IMR-90 (cell line): ENCODE measurements around the gene SMYD1. TPM values are rescaled to one million over a fixed set of nuclear protein-coding genes. Genes with fewer than 3 reads are reported as not detected.

Source experiments
- ATAC-seq: fragments of 200-7000 bp; cut with Tn5 transposase; 2 replicates; pipeline ENCODE4 v1.9.1; 2020; ENCODE audit warnings: low read depth, mild to moderate bottlenecking, moderate library complexity
- BruUV-seq: library from RNA; stranded (reverse); fragments of 400-500 nt; replicated peaks from 2 replicates; lab custom pipeline; 2021; lab: Mats Ljungman, UMichigan
- CTCF ChIA-PET: fragments of 300-600 bp; formaldehyde crosslinking; extraction: SDS; loops from one replicate; lab custom pipeline; 2021; ENCODE audit warnings: antibody characterized with exemption; lab: Yijun Ruan, JAX
- POLR2A ChIA-PET: fragments of 300-600 bp; sonication (Branson Sonifier 250); formaldehyde crosslinking; loops from one replicate; lab custom pipeline; 2022; ENCODE audit warnings: antibody characterized with exemption; ENCODE audit not compliant: unreplicated experiment; lab: Charles Lee
- DNase-seq: peaks from one replicate; pipeline ENCODE4 v3.0.0; 2013
- H2AFZ ChIP-seq: replicated peaks from 2 replicates; pipeline ENCODE3; 2013; ENCODE audit warnings: low read length, mild to moderate bottlenecking; ENCODE audit not compliant: poor library complexity
- H2AK5ac ChIP-seq: 2 replicates; pipeline ENCODE4 v1.6.1; 2013; ENCODE audit warnings: low read depth, low read length, inconsistent platforms
- H2AK9ac ChIP-seq: replicated peaks from 2 replicates; pipeline ENCODE3; 2013; ENCODE audit warnings: mild to moderate bottlenecking, low read depth, low read length, moderate library complexity; ENCODE audit not compliant: poor library complexity
- H2BK120ac ChIP-seq: 2 replicates; pipeline ENCODE4 v1.6.1; 2013; ENCODE audit warnings: low read depth, low read length, inconsistent platforms
- H2BK15ac ChIP-seq: 3 replicates; pipeline ENCODE4 v1.6.1; 2013; ENCODE audit warnings: low read depth, low read length, inconsistent platforms
- H2BK20ac ChIP-seq: 2 replicates; pipeline ENCODE4 v1.6.1; 2013; ENCODE audit warnings: low read depth, mild to moderate bottlenecking, inconsistent platforms, low read length, moderate library complexity
- H2BK5ac ChIP-seq: 2 replicates; pipeline ENCODE4 v1.6.1; 2013; ENCODE audit warnings: mild to moderate bottlenecking, low read depth, low read length, inconsistent platforms; ENCODE audit not compliant: poor library complexity, severe bottlenecking
- H3K14ac ChIP-seq: replicated peaks from 2 replicates; pipeline ENCODE4 v1.6.1; 2013; ENCODE audit warnings: low read depth, low read length, inconsistent platforms
- H3K18ac ChIP-seq: 2 replicates; pipeline ENCODE4 v1.6.1; 2013; ENCODE audit warnings: low read depth, low read length, control low read depth
- H3K23ac ChIP-seq: 2 replicates; pipeline ENCODE4 v1.6.1; 2013; ENCODE audit warnings: low read depth, low read length, inconsistent platforms
- H3K27ac ChIP-seq: 2 replicates; pipeline ENCODE4 v1.5.1; 2013; ENCODE audit warnings: mild to moderate bottlenecking, control low read depth, low read length; ENCODE audit not compliant: insufficient read depth
- H3K27me3 ChIP-seq: 2 replicates; pipeline ENCODE4 v1.6.1; 2013; ENCODE audit warnings: low read length; ENCODE audit not compliant: control insufficient read depth, insufficient read depth
- H3K36me3 ChIP-seq: 2 replicates; pipeline ENCODE4 v1.6.1; 2013; ENCODE audit warnings: low read length, mixed read lengths; ENCODE audit not compliant: control insufficient read depth, insufficient read depth
- H3K4ac ChIP-seq: 2 replicates; pipeline ENCODE4 v1.6.1; 2013; ENCODE audit warnings: low read depth, low read length, inconsistent platforms
- H3K4me1 ChIP-seq: 2 replicates; pipeline ENCODE4 v1.6.1; 2013; ENCODE audit warnings: low read length, mixed read lengths; ENCODE audit not compliant: control insufficient read depth, insufficient read depth
- H3K4me2 ChIP-seq: 2 replicates; pipeline ENCODE4 v1.6.1; 2013; ENCODE audit warnings: low read depth, mild to moderate bottlenecking, control low read depth, low read length, moderate library complexity
- H3K4me3 ChIP-seq: 2 replicates; pipeline ENCODE4 v1.5.1; 2013; ENCODE audit warnings: low read depth, mild to moderate bottlenecking, control low read depth, low read length, moderate library complexity; ENCODE audit not compliant: insufficient read depth
- H3K56ac ChIP-seq: 2 replicates; pipeline ENCODE4 v1.6.1; 2013; ENCODE audit warnings: low read length, inconsistent platforms; ENCODE audit not compliant: insufficient read depth; ENCODE audit errors: extremely low read depth
- H3K79me1 ChIP-seq, 2 experiments: 2 replicates each; pipeline ENCODE4 v1.6.1; 2013; ENCODE audit warnings: low read length in 2 of 2, inconsistent platforms in 1 of 2, low read depth in 1 of 2
- H3K9ac ChIP-seq: 2 replicates; pipeline ENCODE4 v1.6.1; 2013; ENCODE audit warnings: low read depth, low read length, control low read depth
- H3K9me1 ChIP-seq: 2 replicates; pipeline ENCODE4 v1.6.1; 2013; ENCODE audit warnings: low read length, inconsistent platforms; ENCODE audit not compliant: insufficient read depth
- H3K9me3 ChIP-seq: 2 replicates; pipeline ENCODE4 v1.6.1; 2013; ENCODE audit warnings: low read length; ENCODE audit not compliant: control insufficient read depth, insufficient read depth
- H4K20me1 ChIP-seq: 2 replicates; pipeline ENCODE4 v1.6.1; 2013; ENCODE audit warnings: low read length, inconsistent platforms; ENCODE audit not compliant: insufficient read depth
- H4K5ac ChIP-seq: 2 replicates; pipeline ENCODE4 v1.6.1; 2013; ENCODE audit warnings: mild to moderate bottlenecking, low read depth, low read length, control low read depth
- H4K8ac ChIP-seq, 2 experiments: 2 replicates each; pipeline ENCODE4 v1.6.1; 2013; ENCODE audit warnings: low read depth in 2 of 2, low read length in 2 of 2, control low read depth in 1 of 2, inconsistent platforms in 1 of 2
- H4K91ac ChIP-seq: 2 replicates; pipeline ENCODE4 v1.6.1; 2013; ENCODE audit warnings: low read depth, low read length, inconsistent platforms; ENCODE audit not compliant: insufficient read depth
- BHLHE40 ChIP-seq: fragments of 150-350 bp; IDR thresholded peaks from 2 replicates; pipeline ENCODE4 v1.6.1; 2016; ENCODE audit warnings: mild to moderate bottlenecking, low read depth, low read length
- CEBPB ChIP-seq: IDR thresholded peaks from 2 replicates; pipeline ENCODE4 v1.6.1; 2012; ENCODE audit warnings: low read depth, low read length, improper control_type of control experiment
- CHD1 ChIP-seq: IDR thresholded peaks from 2 replicates; pipeline ENCODE4 v1.6.1; 2012; ENCODE audit warnings: low read depth, low read length, improper control_type of control experiment
- FOS ChIP-seq: fragments of 150-350 bp; IDR thresholded peaks from 2 replicates; pipeline ENCODE4 v1.6.1; 2016; ENCODE audit warnings: low read depth, low read length
- MAFK ChIP-seq: IDR thresholded peaks from 2 replicates; pipeline ENCODE4 v1.6.1; 2012; ENCODE audit warnings: low read depth, low read length, improper control_type of control experiment
- MAZ ChIP-seq: IDR thresholded peaks from 2 replicates; pipeline ENCODE4 v1.6.1; 2012; ENCODE audit warnings: low read depth, mild to moderate bottlenecking, low read length, improper control_type of control experiment, moderate library complexity, borderline replicate concordance
- MXI1 ChIP-seq: IDR thresholded peaks from 2 replicates; pipeline ENCODE4 v1.6.1; 2012; ENCODE audit warnings: low read depth, mild to moderate bottlenecking, low read length, moderate library complexity, borderline replicate concordance
- NFE2L2 ChIP-seq: fragments of 150-350 bp; IDR thresholded peaks from 2 replicates; pipeline ENCODE4 v1.6.1; 2016; ENCODE audit warnings: low read depth, mild to moderate bottlenecking, low read length
- POLR2A ChIP-seq: IDR thresholded peaks from 2 replicates; pipeline ENCODE4 v1.6.1; 2012; ENCODE audit warnings: mild to moderate bottlenecking, low read depth, low read length
- RAD21 ChIP-seq: IDR thresholded peaks from 2 replicates; pipeline ENCODE4 v1.6.1; 2012; ENCODE audit warnings: low read length, improper control_type of control experiment
- RCOR1 ChIP-seq: IDR thresholded peaks from 2 replicates; pipeline ENCODE4 v1.6.1; 2012; ENCODE audit warnings: mild to moderate bottlenecking, low read length, improper control_type of control experiment; ENCODE audit not compliant: insufficient replicate concordance
- RFX5 ChIP-seq: IDR thresholded peaks from 2 replicates; pipeline ENCODE4 v1.8.0; 2012; ENCODE audit warnings: low read depth, mild to moderate bottlenecking, low read length, moderate library complexity
- SMC3 ChIP-seq: fragments of 150-350 bp; IDR thresholded peaks from 2 replicates; pipeline ENCODE4 v1.6.1; 2016; ENCODE audit warnings: low read depth, mild to moderate bottlenecking, antibody characterized with exemption, low read length, moderate library complexity
- USF2 ChIP-seq: fragments of 150-350 bp; IDR thresholded peaks from 2 replicates; pipeline ENCODE4 v1.6.1; 2017; ENCODE audit warnings: mild to moderate bottlenecking, antibody characterized with exemption, low read length, low read depth
- WGBS, 2 experiments: methylation state at CpG; one replicate each; pipeline versions ENCODE4 v1.1.5 to v1.1.7; 2013; ENCODE audit warnings: missing lambda C conversion rate in 2 of 2; ENCODE audit not compliant: insufficient read length in 1 of 2; ENCODE audit errors: extremely low coverage in 2 of 2; 5-methylcytosine and 5-hydroxymethylcytosine counted together
- dilution Hi-C: fragments of 300-500 bp; cut with HindIII; formaldehyde crosslinking; loops from one replicate; pipeline ENCODE4 v1.14.3; 2018; ENCODE audit warnings: low sequenced_read_pairs; ENCODE audit not compliant: unreplicated experiment
- in situ Hi-C: fragments of 300-500 bp; cut with MboI; formaldehyde crosslinking; loops from 3 replicates; pipeline ENCODE4 v1.14.3; 2019; ENCODE audit warnings: low sequenced_read_pairs, inconsistent platforms, mixed read lengths
- intact Hi-C: fragments of 100-400 bp; cut with micrococcal nuclease; formaldehyde crosslinking; loops from 2 replicates; pipeline ENCODE4 v1.10.0; 2022
- polyA plus RNA-seq, 3 experiments: library from polyadenylated mRNA; depleted of rRNA; stranded (reverse); fragments of >200 nt; gene quantifications; 2 replicates each; pipeline ENCODE4 v1.2.3, GENCODE V29; 2012; ENCODE audit warnings: low replicate concordance in 1 of 3
- total RNA-seq: library from RNA; depleted of rRNA; stranded (reverse); fragments of >200 nt; gene quantifications from 2 replicates; pipeline ENCODE4 v1.2.3, GENCODE V29; 2012
- TF ChIP-seq, protein P1 (sequence below): fragments of 150-350 bp; IDR thresholded peaks from 2 replicates; pipeline ENCODE4 v1.6.1; 2016; ENCODE audit warnings: low read depth, mild to moderate bottlenecking, low read length, moderate library complexity, borderline replicate concordance
- TF ChIP-seq, protein P2 (sequence below): conservative IDR thresholded peaks from 2 replicates; pipeline ENCODE4 v1.5.1; 2012; ENCODE audit warnings: mild to moderate bottlenecking, low read depth, low read length, improper control_type of control experiment

Gene SMYD1
- total and polyA plus RNA-seq, 2 of the 4 experiments (the other 2 are of a cell fraction), result not detected

GRCh38 chr2:88125344-88125923 lies 57.8 kb downstream of the SMYD1 start:
- ChIA-PET CTCF (no interaction called here), POLR2A (no interaction called here)
- Histone ChIP-seq H2AK9ac (no peak overlapping the region), H3K4me1 (no peaks in the 10 kb centered on the region), H3K23ac (no peak overlapping the region), H3K79me1 (no peaks in the 10 kb centered on the region), H2BK15ac (no peak overlapping the region), H2AFZ (no peak overlapping the region), H3K9me3 (no peaks in the 10 kb centered on the region), H4K5ac (no peak overlapping the region), H3K4me3 (no peak overlapping the region), H3K4me2 (no peak overlapping the region), H3K56ac (no peak overlapping the region), H3K14ac (no peak overlapping the region), H2BK120ac (no peak overlapping the region), H4K91ac (no peak overlapping the region), H3K27ac (no peak overlapping the region), H3K27me3 (peaks cover 7% of the 10 kb centered on the region), H4K20me1 (no peaks in the 10 kb centered on the region), H2AK5ac (no peak overlapping the region), H3K9ac (no peak overlapping the region), H4K8ac (no peak overlapping the region), H2BK20ac (no peak overlapping the region), H2BK5ac (no peak overlapping the region), H3K18ac (no peak overlapping the region), H3K9me1 (no peaks in the 10 kb centered on the region), H3K4ac (no peak overlapping the region), H3K36me3 (no peaks in the 10 kb centered on the region)
- no CpG with 5 or more reads among the region's 3 CpGs for WGBS, 2 experiments
- dilution Hi-C loops, result no loop called here
- intact Hi-C loops, result no loop called here
- TF ChIP-seq MXI1 (no peak), USF2 (no peak), SMC3 (no peak), FOS (no peak), RCOR1 (no peak), RFX5 (no peak), BHLHE40 (no peak), CEBPB (no peak), NFE2L2 (no peak), MAZ (no peak), MAFK (no peak), CHD1 (no peak), POLR2A (no peak), RAD21 (no peak)
- TF ChIP-seq, protein P1, sequence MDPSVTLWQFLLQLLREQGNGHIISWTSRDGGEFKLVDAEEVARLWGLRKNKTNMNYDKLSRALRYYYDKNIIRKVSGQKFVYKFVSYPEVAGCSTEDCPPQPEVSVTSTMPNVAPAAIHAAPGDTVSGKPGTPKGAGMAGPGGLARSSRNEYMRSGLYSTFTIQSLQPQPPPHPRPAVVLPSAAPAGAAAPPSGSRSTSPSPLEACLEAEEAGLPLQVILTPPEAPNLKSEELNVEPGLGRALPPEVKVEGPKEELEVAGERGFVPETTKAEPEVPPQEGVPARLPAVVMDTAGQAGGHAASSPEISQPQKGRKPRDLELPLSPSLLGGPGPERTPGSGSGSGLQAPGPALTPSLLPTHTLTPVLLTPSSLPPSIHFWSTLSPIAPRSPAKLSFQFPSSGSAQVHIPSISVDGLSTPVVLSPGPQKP, result no peak
- TF ChIP-seq, protein P2, sequence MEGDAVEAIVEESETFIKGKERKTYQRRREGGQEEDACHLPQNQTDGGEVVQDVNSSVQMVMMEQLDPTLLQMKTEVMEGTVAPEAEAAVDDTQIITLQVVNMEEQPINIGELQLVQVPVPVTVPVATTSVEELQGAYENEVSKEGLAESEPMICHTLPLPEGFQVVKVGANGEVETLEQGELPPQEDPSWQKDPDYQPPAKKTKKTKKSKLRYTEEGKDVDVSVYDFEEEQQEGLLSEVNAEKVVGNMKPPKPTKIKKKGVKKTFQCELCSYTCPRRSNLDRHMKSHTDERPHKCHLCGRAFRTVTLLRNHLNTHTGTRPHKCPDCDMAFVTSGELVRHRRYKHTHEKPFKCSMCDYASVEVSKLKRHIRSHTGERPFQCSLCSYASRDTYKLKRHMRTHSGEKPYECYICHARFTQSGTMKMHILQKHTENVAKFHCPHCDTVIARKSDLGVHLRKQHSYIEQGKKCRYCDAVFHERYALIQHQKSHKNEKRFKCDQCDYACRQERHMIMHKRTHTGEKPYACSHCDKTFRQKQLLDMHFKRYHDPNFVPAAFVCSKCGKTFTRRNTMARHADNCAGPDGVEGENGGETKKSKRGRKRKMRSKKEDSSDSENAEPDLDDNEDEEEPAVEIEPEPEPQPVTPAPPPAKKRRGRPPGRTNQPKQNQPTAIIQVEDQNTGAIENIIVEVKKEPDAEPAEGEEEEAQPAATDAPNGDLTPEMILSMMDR, result no peak
- no TSS peak for BruUV-seq
- in situ Hi-C loops, result no loop called here
- DNase-seq, result no peak
- no peak for ATAC-seq
